Mucosa of rectum (tissue), 2 donors: ENCODE data around the gene INF2.

Source experiments
- H3K27ac ChIP-seq, 2 donors: one replicate each; pipeline ENCODE4 v1.7.0; 2013; ENCODE audit warnings: inconsistent platforms in 2 of 2, low read depth in 2 of 2, low read length in 2 of 2
- H3K27me3 ChIP-seq, 2 donors: one replicate each; pipeline ENCODE4 v1.7.0; 2013; ENCODE audit warnings: low read length in 2 of 2; ENCODE audit not compliant: control insufficient read depth in 2 of 2, insufficient read depth in 2 of 2
- H3K36me3 ChIP-seq, 2 donors: one replicate each; pipeline ENCODE4 v1.7.0; 2013; ENCODE audit warnings: low read length in 2 of 2; ENCODE audit not compliant: control insufficient read depth in 2 of 2, insufficient read depth in 2 of 2
- H3K4me1 ChIP-seq, 2 donors: one replicate each; pipeline ENCODE4 v1.7.0; 2013; ENCODE audit warnings: low read length in 2 of 2, mild to moderate bottlenecking in 1 of 2; ENCODE audit not compliant: control insufficient read depth in 2 of 2, insufficient read depth in 2 of 2
- H3K4me3 ChIP-seq, 2 donors: one replicate each; pipeline ENCODE4 v1.7.0; 2013; ENCODE audit warnings: low read length in 2 of 2
- H3K9ac ChIP-seq, 2 donors: one replicate each; pipeline ENCODE4 v1.7.0; 2013; ENCODE audit warnings: low read length in 2 of 2, low read depth in 1 of 2, mild to moderate bottlenecking in 1 of 2
- H3K9me3 ChIP-seq, 2 donors: one replicate each; pipeline ENCODE4 v1.7.0; 2013; ENCODE audit warnings: low read length in 2 of 2; ENCODE audit not compliant: control insufficient read depth in 2 of 2
- donor health status: healthy.
- donor health status: Normal muscosa, but diverticular disease.

Gene INF2

DNA sequence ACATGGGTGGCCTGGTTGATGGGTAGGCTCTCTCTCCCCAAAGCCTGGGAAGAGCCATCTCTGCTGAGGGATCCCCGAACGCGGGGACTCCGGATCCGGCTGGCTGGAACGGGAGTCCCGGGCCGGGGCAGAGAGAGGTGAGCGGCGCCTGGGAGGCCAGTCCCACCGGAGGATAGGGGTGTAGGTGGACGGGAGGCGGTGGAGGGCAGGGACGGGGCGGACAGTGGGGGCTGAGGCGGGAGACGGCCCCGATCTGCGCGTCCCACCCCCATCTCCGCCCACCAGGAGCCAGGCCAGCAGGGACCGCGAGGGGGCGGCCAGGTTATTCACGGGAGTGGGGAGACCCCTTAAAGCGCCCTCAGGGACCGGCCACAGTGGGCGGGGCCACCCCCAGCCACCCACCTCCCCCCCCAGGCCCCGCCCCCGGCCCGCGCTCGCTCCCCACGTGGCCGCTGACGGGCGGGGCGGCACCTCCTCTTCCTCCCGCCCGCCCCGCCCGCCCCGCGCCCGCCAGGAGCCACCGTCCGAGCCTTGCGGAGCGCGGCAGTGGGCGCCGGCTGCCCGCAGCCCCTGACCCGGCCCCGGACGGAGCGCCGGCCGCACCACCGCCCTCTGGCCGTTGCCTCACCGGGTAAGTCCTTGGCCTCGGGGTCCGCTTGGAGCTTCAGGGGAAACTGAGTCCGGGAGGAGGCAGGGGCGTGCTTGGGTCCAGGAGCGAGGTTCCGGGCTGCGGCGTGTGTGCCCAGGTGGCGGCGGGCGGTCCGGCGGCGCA lies at the start of gene INF2:
Gene INF2, plus strand, starts transcription at position 510 of the 772 bp plus-strand sequence. CDS start 11,748 bp downstream, outside the sequence.
- Histone ChIP-seq H3K27ac (peak within 1 kb of the TSS; percentile 93 to 98), H3K9ac (peak within 1 kb of the TSS; percentile 88 to 96), H3K9me3 (no peaks in the 10 kb centered on the region), H3K27me3 (no peaks in the 10 kb centered on the region), H3K4me1 (peaks cover 50 to 55% of the 10 kb centered on the region in 2 donors), H3K4me3 (peak within 1 kb of the TSS; percentile 81 to 88), H3K36me3 (peaks cover 0 to 2% of the 10 kb centered on the region in 2 donors)

DNA sequence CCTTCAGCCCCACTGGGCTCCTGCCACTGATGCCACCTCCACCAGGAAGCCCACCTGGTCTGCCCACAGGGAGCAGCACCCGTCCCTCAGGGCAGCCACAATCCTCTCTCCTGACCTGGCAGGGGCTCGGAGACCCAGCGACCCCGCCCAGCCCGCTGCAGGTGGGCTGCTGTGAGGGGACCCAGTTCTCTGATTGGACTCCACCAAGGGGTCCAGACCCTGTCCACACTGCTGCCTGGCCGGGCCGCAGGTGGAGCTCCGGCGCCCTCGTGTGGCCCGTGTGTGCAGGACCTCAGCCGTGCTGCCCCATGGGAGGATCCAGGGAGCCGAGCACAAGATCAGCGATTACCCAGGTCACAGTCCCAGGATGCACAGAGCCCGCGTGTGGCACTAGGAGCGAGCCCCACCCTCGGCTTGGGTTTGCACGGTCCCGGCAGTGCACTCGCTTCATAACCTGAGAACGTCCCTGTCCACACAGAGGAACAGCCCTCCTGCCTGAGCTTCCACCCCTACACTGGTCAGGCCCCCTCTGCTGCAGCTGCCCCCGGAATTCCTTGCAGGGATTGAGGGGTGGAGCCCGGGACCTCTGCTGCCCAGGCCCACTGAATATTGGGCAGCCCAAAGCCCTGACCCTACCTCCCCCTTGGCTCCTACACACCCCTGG lies 49.4 kb upstream of the INF2 start:
- no peaks in the 10 kb centered on the region for H3K9me3 ChIP-seq
- H3K4me3 ChIP-seq, result no peak overlapping the region
- no peak overlapping the region for H3K9ac ChIP-seq
- H3K36me3 ChIP-seq, result no peaks in the 10 kb centered on the region
- H3K27ac ChIP-seq, result no peak overlapping the region
- peaks cover 4 to 12% of the 10 kb centered on the region in 2 donors for H3K27me3 ChIP-seq
- no peaks in the 10 kb centered on the region for H3K4me1 ChIP-seq

- Histone ChIP-seq H3K4me3 (no peak overlapping the region), H3K36me3 (no peaks in the 10 kb centered on the region), H3K27ac (no peak overlapping the region), H3K4me1 (no peaks in the 10 kb centered on the region), H3K9ac (no peak overlapping the region), H3K9me3 (no peaks in the 10 kb centered on the region), H3K27me3 (peaks cover 4 to 12% of the 10 kb centered on the region in 2 donors)
These were observed 48.7 kb upstream of the INF2 start for GRCh38 chr14:104640681-104641080.

DNA sequence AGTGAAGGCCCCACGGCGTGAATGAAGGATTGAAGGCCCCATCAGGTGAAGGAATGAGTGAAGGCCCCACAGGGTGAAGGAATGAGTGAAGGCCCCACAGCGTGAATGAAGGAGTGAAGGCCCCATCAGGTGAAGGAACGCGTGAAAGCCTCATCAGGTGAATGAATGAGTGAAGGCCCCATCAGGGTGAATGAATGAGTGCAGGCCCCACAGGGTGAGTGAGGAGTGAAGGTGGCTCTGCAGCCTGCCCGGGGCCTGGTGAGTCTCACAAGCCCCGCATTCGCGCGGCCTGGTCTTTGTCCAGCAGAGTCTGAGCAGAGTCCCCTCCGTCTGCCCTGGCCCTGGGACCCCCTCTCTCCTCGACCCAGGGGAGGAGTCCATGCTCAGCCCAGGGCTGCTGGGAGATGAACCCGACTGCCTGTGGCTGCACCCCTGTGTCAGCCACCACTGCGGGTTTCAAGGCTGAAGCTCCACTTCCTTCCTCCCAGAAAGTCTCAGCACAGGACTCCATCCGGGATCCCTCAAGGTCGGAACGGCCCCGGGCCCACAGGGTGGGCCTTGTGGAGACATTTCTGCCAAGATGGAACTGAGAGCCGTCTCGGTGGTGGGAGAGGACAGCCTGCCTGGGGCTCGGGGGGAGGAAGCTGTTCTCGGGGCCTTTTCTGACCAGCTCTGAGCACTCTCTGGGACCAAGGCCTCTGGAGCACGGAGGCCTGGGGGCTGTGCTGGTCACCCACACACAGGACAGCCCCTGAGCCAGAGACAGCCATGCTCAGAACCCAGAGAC lies 47.5 kb upstream of the INF2 start:
- Histone ChIP-seq H3K9ac (no peak overlapping the region), H3K36me3 (no peaks in the 10 kb centered on the region), H3K4me3 (no peak overlapping the region), H3K27me3 (peaks cover 4 to 12% of the 10 kb centered on the region in 2 donors), H3K4me1 (no peaks in the 10 kb centered on the region), H3K27ac (no peak overlapping the region), H3K9me3 (no peaks in the 10 kb centered on the region)

GRCh38 chr14:104642540-104642868 lies 46.9 kb upstream of the INF2 start:
- Histone ChIP-seq H3K27ac (no peak overlapping the region), H3K36me3 (no peaks in the 10 kb centered on the region), H3K4me1 (no peaks in the 10 kb centered on the region), H3K9me3 (no peaks in the 10 kb centered on the region), H3K9ac (no peak overlapping the region), H3K4me3 (no peak overlapping the region), H3K27me3 (peaks cover 2 to 12% of the 10 kb centered on the region in 2 donors)

GRCh38 chr14:104643306-104643705 lies 46.1 kb upstream of the INF2 start:
- Histone ChIP-seq H3K9ac (no peak overlapping the region), H3K9me3 (no peaks in the 10 kb centered on the region), H3K27me3 (peaks cover 2 to 9% of the 10 kb centered on the region in 2 donors), H3K4me1 (no peaks in the 10 kb centered on the region), H3K4me3 (no peak overlapping the region), H3K36me3 (no peaks in the 10 kb centered on the region), H3K27ac (no peak overlapping the region)

DNA sequence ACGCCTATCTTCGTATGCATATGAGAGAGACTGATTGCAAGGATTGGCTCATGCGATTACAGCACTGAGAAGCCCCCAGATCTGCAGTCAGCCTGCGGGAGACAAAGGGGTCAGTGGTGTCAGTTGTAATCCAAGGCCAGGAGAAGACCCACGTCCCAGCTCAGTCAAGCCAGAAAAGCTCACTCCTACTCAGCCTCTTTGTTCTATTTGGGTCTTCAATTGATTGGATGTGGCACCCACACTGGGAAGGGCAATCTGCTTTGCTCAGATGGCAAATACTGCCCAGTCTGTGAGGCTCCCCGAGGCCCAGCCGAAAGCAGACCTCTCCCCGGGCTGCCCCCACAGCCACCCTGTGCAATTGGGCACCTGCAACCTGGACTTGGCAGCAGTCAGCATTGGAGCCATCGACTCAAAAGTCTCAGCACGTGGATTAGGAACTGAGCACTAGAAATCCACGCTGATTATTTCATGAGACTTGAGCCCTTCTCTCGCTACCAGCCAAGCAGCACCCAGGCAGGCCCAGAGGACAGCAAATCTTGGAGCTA lies 45.3 kb upstream of the INF2 start:
- H3K4me3 ChIP-seq, result no peak overlapping the region
- no peaks in the 10 kb centered on the region for H3K9me3 ChIP-seq
- H3K4me1 ChIP-seq, result no peaks in the 10 kb centered on the region
- H3K27me3 ChIP-seq, result peaks cover 2 to 8% of the 10 kb centered on the region in 2 donors
- H3K27ac ChIP-seq, result no peak overlapping the region
- H3K9ac ChIP-seq, result no peak overlapping the region
- H3K36me3 ChIP-seq, result no peaks in the 10 kb centered on the region

DNA sequence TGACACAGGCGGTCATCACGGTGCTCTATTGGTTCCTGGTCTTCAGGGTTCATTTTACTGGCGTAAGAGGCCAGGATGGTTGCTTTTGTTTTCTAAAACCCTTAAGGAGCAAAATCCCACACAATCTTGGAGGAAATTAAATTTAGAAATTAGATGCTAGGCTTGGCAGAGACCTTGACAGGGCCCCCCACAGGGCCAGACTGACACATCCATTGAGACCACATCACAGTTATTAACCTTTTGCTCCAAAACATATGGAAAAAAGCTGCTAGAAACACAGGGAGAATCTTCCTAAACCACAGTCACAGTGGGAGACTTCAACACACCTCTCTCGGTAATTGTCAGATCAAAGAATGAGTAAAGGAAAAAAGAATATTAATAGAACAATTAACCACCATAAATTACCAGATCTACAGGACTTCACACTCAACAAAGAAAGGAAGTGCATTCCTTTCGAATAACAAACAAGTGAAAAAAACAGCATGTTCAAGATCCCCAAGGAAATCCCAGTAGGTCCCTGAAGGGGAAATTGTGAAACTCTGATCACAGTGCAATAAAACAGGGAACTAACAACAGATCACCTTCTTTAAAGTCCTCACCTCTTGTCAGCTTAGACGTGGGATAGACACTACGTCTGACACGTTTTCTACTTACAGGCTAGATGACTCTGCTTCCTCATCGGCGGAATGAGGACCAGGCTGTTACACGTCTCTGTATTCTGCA lies 44.6 kb upstream of the INF2 start:
- H3K27ac ChIP-seq, result no peak overlapping the region
- no peaks in the 10 kb centered on the region for H3K9me3 ChIP-seq
- H3K9ac ChIP-seq, result no peak overlapping the region
- H3K36me3 ChIP-seq, result no peaks in the 10 kb centered on the region
- no peaks in the 10 kb centered on the region for H3K4me1 ChIP-seq
- H3K27me3 ChIP-seq, result peaks cover 0 to 1% of the 10 kb centered on the region in 2 donors
- H3K4me3 ChIP-seq, result no peak overlapping the region

- Histone ChIP-seq H3K9me3 (no peaks in the 10 kb centered on the region), H3K4me3 (no peak overlapping the region), H3K9ac (no peak overlapping the region), H3K27me3 (no peaks in the 10 kb centered on the region), H3K4me1 (peaks cover 0 to 2% of the 10 kb centered on the region in 2 donors), H3K36me3 (no peaks in the 10 kb centered on the region), H3K27ac (peak overlapping the region; percentile 4 to 15)
These were observed 41.9 kb upstream of the INF2 start for GRCh38 chr14:104647467-104648043.
